ENCODE results near the gene UROC1.

DNA sequence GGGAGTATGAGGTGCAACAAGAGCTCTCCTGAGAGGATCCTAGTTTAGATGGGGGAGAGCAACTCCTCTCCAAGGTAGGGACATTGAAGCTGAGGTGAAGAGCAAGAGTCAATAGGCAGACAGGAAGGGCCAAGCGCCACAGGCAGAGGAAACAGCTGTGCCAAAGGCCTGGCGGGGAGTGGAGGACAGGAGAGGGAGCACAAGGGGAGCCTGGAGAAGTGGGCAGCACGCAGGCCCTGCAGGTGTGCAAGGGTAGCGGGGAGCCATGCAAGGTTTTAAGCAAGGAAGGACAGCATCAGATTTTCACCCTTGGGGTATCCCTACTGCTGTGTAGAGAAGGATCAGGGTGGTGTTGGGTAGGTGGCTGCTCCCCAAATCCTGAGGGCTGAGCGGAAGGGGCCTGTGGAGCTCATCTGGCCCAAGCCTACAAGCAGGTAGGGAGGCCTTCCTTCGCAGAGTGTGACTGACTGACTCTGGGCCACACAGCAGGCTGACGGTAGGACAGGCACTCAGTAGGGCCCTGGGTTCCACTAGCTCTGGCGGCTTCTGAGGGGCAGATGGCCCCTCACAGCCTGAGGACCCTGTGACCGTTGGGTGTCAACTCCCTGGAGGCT, 19.6 kb upstream of the UROC1 start:
- no peak for TF ChIP-seq POLR2AphosphoS5 (IDR thresholded peaks at IDR 0.05; ENCODE audit: low read depth, low read length)
- TF ChIP-seq, protein P1, sequence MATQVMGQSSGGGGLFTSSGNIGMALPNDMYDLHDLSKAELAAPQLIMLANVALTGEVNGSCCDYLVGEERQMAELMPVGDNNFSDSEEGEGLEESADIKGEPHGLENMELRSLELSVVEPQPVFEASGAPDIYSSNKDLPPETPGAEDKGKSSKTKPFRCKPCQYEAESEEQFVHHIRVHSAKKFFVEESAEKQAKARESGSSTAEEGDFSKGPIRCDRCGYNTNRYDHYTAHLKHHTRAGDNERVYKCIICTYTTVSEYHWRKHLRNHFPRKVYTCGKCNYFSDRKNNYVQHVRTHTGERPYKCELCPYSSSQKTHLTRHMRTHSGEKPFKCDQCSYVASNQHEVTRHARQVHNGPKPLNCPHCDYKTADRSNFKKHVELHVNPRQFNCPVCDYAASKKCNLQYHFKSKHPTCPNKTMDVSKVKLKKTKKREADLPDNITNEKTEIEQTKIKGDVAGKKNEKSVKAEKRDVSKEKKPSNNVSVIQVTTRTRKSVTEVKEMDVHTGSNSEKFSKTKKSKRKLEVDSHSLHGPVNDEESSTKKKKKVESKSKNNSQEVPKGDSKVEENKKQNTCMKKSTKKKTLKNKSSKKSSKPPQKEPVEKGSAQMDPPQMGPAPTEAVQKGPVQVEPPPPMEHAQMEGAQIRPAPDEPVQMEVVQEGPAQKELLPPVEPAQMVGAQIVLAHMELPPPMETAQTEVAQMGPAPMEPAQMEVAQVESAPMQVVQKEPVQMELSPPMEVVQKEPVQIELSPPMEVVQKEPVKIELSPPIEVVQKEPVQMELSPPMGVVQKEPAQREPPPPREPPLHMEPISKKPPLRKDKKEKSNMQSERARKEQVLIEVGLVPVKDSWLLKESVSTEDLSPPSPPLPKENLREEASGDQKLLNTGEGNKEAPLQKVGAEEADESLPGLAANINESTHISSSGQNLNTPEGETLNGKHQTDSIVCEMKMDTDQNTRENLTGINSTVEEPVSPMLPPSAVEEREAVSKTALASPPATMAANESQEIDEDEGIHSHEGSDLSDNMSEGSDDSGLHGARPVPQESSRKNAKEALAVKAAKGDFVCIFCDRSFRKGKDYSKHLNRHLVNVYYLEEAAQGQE (IDR thresholded peaks at IDR 0.05; ENCODE audit: insufficient read depth in 1 of 2, low read depth in 2 of 2, low read length in 2 of 2), result no peak

Measured in PFSK-1 (cell line).